HG02981 (cell line): ENCODE measurements around the gene EME1.
"Not testable (repeated sequence)": the region's sequence is repeated elsewhere in the genome, so short reads cannot be mapped to it uniquely, and the experiment has no call there.

ENCODE experiments used
- ATAC-seq: cut with Tn5 transposase; IDR thresholded peaks from one replicate; pipeline ENCODE4 v1.9.1; 2021; ENCODE audit warnings: mild to moderate bottlenecking, moderate library complexity; ENCODE audit not compliant: unreplicated experiment

The EME1 gene

GRCh38 chr17:50393700-50394099, 20.7 kb downstream of the EME1 start:
- ATAC-seq: no peak

- ATAC-seq: no peak
These were observed 21.7 kb downstream of the EME1 start for GRCh38 chr17:50394711-50395110.

- ATAC-seq: no peak
These were observed 23.5 kb downstream of the EME1 start for GRCh38 chr17:50396261-50397110.

- peak; percentile 92 for ATAC-seq
These were observed 24.3 kb downstream of the EME1 start, which contains the start of gene LRRC59 for GRCh38 chr17:50397111-50397918. Gene LRRC59 (minus strand): TSS chr17:50397523. CDS start chr17:50397317, 206 bp downstream.

- ATAC-seq: no peak
These were observed 24.9 kb downstream of the EME1 start for GRCh38 chr17:50397919-50398285.

GRCh38 chr17:50398672-50399071, 25.6 kb downstream of the EME1 start:
- not testable (repeated sequence) for ATAC-seq

- not testable (repeated sequence) for ATAC-seq
These were observed 26.6 kb downstream of the EME1 start for GRCh38 chr17:50399591-50399990.

- not testable (repeated sequence) for ATAC-seq
These were observed 32.3 kb downstream of the EME1 start for GRCh38 chr17:50405351-50405750.

- no peak for ATAC-seq
These were observed 33.5 kb downstream of the EME1 start for GRCh38 chr17:50406578-50406977.

GRCh38 chr17:50407921-50408320, 34.9 kb downstream of the EME1 start:
- ATAC-seq: no peak

- no peak for ATAC-seq
These were observed 39.2 kb downstream of the EME1 start for GRCh38 chr17:50412188-50412732.

- ATAC-seq: no peak
These were observed 41.8 kb downstream of the EME1 start for GRCh38 chr17:50414808-50415207.

- not testable (repeated sequence) for ATAC-seq
These were observed 46.5 kb downstream of the EME1 start for GRCh38 chr17:50419577-50419976.

GRCh38 chr17:50420419-50421112, 47.5 kb downstream of the EME1 start:
- no peak for ATAC-seq

- ATAC-seq: no peak
These were observed 48.5 kb downstream of the EME1 start for GRCh38 chr17:50421308-50422051.

GRCh38 chr17:50422738-50423137, 49.7 kb downstream of the EME1 start:
- no peak for ATAC-seq

GRCh38 chr17:50423553-50424159, 50.6 kb downstream of the EME1 start:
- ATAC-seq: no peak

GRCh38 chr17:50424246-50424995, 51.4 kb downstream of the EME1 start:
- no peak for ATAC-seq

GRCh38 chr17:50424996-50425681, 52.1 kb downstream of the EME1 start:
- no peak for ATAC-seq
